Pericardium fibroblast (primary cell): ENCODE data around the gene FAAP24. TPM values are rescaled to one million over a fixed set of nuclear protein-coding genes. Genes with fewer than 3 reads are reported as not detected.

Experiments used
- total RNA-seq: library from RNA; depleted of rRNA; stranded (reverse); fragments of >200 nt; gene quantifications from 2 replicates; pipeline ENCODE4 v1.2.3, GENCODE V29; 2015

Gene FAAP24
- total RNA-seq: 2.1 and 2.6 TPM in 2 replicates

GRCh38 chr19:32971715-32972540, at the start of gene FAAP24, which contains the start of gene CEP89:
Gene FAAP24 (plus strand): TSS chr19:32972242. CDS start chr19:32973197, 955 bp downstream.
Gene CEP89 (minus strand): TSS chr19:32971958. CDS start chr19:32971874, 84 bp downstream.

Other genes starting within 250 kb of the FAAP24 start
- gene SLC7A9, start 102.5 kb upstream of the FAAP24 start, total RNA-seq: not detected in 2 replicates
- 14.7 and 18.7 TPM in 2 replicates for gene CEP89, start 284 bp upstream of the FAAP24 start, total RNA-seq
- 0.94 and 8.9 TPM in 2 replicates for gene RHPN2, start 92.6 kb downstream of the FAAP24 start, total RNA-seq
- 3.6 and 4.9 TPM in 2 replicates for gene GPATCH1, start 108.9 kb downstream of the FAAP24 start, total RNA-seq
- not detected in 2 replicates for gene WDR88, start 159.9 kb downstream of the FAAP24 start, total RNA-seq
- 39.5 and 42.9 TPM in 2 replicates for gene LRP3, start 222.1 kb downstream of the FAAP24 start, total RNA-seq